Measurements from ENCODE around the gene STIM1. TPM values are rescaled to one million over a fixed set of nuclear protein-coding genes. Genes with fewer than 3 reads are reported as not detected.
A peak's percentile ranks its signal among the peaks of the same experiment; 100 is the strongest.

The STIM1 gene
- total and polyA plus RNA-seq, 7 donors: 5.3 to 44.8 (median 29.3) TPM

DNA sequence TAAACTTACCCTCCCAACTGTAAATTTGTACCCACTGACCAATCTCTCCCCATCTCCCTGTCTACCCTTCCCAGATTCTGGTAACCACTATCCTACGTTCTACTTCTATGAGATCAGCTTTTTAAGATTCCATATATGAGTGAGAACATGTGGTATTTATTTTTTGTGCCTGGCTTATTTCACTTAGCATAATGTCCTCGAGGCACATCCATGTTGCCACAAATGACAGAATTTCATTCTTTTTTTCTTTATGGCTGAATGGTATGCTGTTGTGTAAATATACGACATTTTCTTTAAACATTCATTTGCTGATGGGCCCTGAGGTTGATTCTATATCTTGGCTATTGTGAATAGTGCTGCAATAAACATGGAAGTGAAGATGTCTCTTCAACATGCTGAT lies 164.4 kb downstream of the STIM1 start:
- peak in 2 of 4 donors; percentile 26 to 38 for TF ChIP-seq POLR2AphosphoS5 (IDR thresholded peaks at IDR 0.05)
- no peak for TF ChIP-seq EP300 (IDR thresholded peaks at IDR 0.05)
- Histone ChIP-seq H3K9me3 (no peaks in the 10 kb centered on the region), H3K36me3 (no peaks in the 10 kb centered on the region), H3K4me3 (no peak overlapping the region), H3K27me3 (no peaks in the 10 kb centered on the region), H3K27ac (peak overlapping the region in 1 of 4 donors; percentile 28), H3K4me1 (peaks cover 0 to 5% (median 3%) of the 10 kb centered on the region in 4 donors)
- intact Hi-C loops (cut with DNase I): no loop called here
- WGBS, 2 donors: 77 to 82% methylated on average over 3 of the region's 3 CpGs
- DNase-seq: no peak

DNA sequence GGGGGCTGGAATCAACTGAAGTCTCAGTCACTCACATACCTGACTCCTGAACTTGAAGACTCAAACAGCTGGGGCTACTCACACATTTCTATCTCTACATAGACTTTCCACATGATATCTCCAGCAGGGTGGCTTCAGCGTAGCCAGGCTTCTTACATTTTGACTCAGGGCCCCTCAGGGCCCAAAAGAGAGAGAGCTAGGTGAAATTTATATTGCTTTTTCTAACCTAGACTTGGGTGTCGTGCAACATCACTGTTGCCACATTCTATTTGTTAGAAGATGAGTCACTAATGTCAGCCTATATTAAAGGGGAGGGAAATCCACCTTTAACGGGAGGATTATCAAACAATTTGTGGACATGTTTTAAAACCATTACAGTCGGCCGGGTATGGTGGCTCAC lies 167.2 kb downstream of the STIM1 start:
- TF ChIP-seq EP300 (IDR thresholded peaks at IDR 0.05): no peak
- TF ChIP-seq, protein P1, sequence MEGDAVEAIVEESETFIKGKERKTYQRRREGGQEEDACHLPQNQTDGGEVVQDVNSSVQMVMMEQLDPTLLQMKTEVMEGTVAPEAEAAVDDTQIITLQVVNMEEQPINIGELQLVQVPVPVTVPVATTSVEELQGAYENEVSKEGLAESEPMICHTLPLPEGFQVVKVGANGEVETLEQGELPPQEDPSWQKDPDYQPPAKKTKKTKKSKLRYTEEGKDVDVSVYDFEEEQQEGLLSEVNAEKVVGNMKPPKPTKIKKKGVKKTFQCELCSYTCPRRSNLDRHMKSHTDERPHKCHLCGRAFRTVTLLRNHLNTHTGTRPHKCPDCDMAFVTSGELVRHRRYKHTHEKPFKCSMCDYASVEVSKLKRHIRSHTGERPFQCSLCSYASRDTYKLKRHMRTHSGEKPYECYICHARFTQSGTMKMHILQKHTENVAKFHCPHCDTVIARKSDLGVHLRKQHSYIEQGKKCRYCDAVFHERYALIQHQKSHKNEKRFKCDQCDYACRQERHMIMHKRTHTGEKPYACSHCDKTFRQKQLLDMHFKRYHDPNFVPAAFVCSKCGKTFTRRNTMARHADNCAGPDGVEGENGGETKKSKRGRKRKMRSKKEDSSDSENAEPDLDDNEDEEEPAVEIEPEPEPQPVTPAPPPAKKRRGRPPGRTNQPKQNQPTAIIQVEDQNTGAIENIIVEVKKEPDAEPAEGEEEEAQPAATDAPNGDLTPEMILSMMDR (IDR thresholded peaks at IDR 0.05): no peak
- TF ChIP-seq POLR2A (IDR thresholded peaks at IDR 0.05): no peak
- TF ChIP-seq POLR2AphosphoS5 (IDR thresholded peaks at IDR 0.05): no peak

DNA sequence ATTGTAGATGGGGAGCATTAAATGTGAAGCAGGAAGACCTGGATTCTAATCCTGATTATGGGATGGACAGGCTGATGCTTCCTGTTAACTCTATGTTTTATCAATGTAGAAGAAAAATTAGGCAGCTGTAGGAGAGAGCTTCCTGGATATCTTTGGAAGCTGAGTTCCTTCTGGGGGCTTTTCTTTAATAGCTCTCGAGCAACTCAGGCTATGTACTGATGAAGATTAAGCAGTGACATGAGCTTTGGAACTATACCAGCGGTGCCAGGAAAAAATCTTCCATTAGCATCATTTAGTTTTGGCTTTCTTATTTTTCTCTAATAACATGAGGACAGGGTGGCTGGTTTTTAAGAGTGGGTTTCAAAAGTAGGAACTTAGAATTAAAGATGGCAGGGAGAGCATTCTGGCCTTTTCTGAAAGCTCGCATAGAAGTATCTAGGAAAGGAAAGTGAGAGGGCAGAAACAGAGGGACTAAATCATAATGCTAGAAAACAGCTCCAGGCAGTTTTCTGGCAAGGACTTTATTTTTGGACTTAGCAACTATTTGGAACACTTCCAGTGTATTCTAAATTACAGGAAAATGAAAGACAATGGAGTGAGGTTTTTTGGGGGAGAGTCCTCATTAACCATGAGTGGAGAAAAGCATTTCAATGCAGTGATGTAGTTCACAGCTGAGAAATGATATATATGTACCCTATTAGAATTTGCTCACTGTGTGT lies 169.9 kb downstream of the STIM1 start:
- intact Hi-C loops (cut with DNase I): no loop called here
- H3K4me3 ChIP-seq: no peak overlapping the region
- no peaks in the 10 kb centered on the region for H3K9me3 ChIP-seq
- H3K27me3 ChIP-seq: no peaks in the 10 kb centered on the region
- peak overlapping the region; percentile 64 to 84 (median 76) for H3K27ac ChIP-seq
- 72 to 90% methylated on average over 3 of the region's 3 CpGs for WGBS, 2 donors
- DNase-seq: no peak
- peaks cover 0 to 38% (median 35%) of the 10 kb centered on the region in 4 donors for H3K4me1 ChIP-seq
- no peak for TF ChIP-seq EP300 (IDR thresholded peaks at IDR 0.05)
- no peak for TF ChIP-seq POLR2A (IDR thresholded peaks at IDR 0.05)
- TF ChIP-seq POLR2AphosphoS5 (IDR thresholded peaks at IDR 0.05): peak in 1 of 4 donors; percentile 32
- H3K36me3 ChIP-seq: no peaks in the 10 kb centered on the region

More for the DNA sequence above, 167.2 kb downstream of the STIM1 start:
- Histone ChIP-seq H3K4me3 (no peak overlapping the region), H3K4me1 (peaks cover 0 to 31% (median 29%) of the 10 kb centered on the region in 4 donors), H3K9me3 (no peaks in the 10 kb centered on the region), H3K27ac (no peak overlapping the region), H3K36me3 (no peaks in the 10 kb centered on the region), H3K27me3 (no peaks in the 10 kb centered on the region)
- intact Hi-C loops (cut with DNase I): no loop called here
- DNase-seq: no peak
- 95% methylated on average over 5 of the region's 5 CpGs for WGBS, 2 donors

DNA sequence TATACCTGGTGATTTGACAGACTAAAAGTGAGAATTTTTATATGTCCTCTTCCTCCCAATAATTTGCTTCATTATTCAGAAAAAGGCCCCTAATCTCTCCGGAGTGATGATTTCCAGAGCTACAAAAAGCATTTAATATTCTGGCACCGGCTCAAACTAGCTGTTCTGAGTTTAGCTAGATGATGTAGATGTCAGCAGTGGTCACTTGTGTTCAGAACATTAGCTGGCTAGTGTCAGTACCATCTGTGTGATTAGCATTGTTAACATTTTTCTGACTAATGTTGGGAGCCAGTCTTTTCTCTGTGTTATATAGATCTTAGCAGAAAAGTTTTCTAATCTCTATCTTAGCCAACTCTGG lies 170.5 kb downstream of the STIM1 start:
- WGBS, 2 donors: 66 to 81% methylated on average over 2 of the region's 2 CpGs
- intact Hi-C loops (cut with DNase I): no loop called here

DNA sequence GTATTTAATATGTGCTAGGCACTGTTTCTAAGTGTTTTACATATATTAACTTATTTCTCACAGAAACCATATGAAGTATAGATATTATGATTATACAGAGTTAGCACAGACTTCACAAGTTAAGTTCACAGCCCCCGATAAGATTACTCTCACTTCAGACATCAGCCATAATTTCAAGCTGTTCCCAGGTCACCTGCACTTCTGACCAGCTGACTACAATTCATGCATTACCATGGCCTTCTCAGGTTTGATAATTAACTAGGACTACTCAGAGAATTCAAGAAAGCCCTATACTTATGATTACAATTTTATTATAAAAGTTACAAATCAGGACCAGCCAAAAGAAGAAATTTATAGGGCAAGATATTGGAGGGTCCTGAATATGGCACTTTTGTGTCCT lies 170.9 kb downstream of the STIM1 start:
- Histone ChIP-seq H3K27ac (peak overlapping the region; percentile 64 to 84 (median 76)), H3K4me3 (no peak overlapping the region), H3K4me1 (peaks cover 0 to 38% (median 35%) of the 10 kb centered on the region in 4 donors), H3K9me3 (no peaks in the 10 kb centered on the region), H3K36me3 (no peaks in the 10 kb centered on the region), H3K27me3 (no peaks in the 10 kb centered on the region)
- WGBS, 2 donors: 88 to 95% methylated on average over 1 of the region's 1 CpG
- DNase-seq: no peak
- no peak for TF ChIP-seq POLR2AphosphoS5 (IDR thresholded peaks at IDR 0.05)
- no peak for TF ChIP-seq POLR2A (IDR thresholded peaks at IDR 0.05)
- no peak for TF ChIP-seq EP300 (IDR thresholded peaks at IDR 0.05)
- TF ChIP-seq, protein P1 (IDR thresholded peaks at IDR 0.05): no peak
- intact Hi-C loops (cut with DNase I): no loop called here

More for the DNA sequence above, 170.5 kb downstream of the STIM1 start:
- no peaks in the 10 kb centered on the region for H3K9me3 ChIP-seq
- H3K27ac ChIP-seq: peak overlapping the region; percentile 64 to 84 (median 76)
- H3K4me3 ChIP-seq: no peak overlapping the region
- peaks cover 0 to 38% (median 35%) of the 10 kb centered on the region in 4 donors for H3K4me1 ChIP-seq
- no peaks in the 10 kb centered on the region for H3K36me3 ChIP-seq
- no peak for TF ChIP-seq POLR2A (IDR thresholded peaks at IDR 0.05)
- TF ChIP-seq POLR2AphosphoS5 (IDR thresholded peaks at IDR 0.05): peak; percentile 3 to 66 (median 51)
- no peak for TF ChIP-seq EP300 (IDR thresholded peaks at IDR 0.05)
- TF ChIP-seq, protein P1 (IDR thresholded peaks at IDR 0.05): no peak
- no peaks in the 10 kb centered on the region for H3K27me3 ChIP-seq
- no peak for DNase-seq

All from sigmoid colon (tissue), 7 donors.